ENCODE measurements around the gene IGFBP2. TPM values are rescaled to one million over a fixed set of nuclear protein-coding genes. Genes with fewer than 3 reads are reported as not detected.

Gene IGFBP2
- total RNA-seq, 1 donor from 2014 or later: 60.1 TPM

- intact Hi-C loops (cut with DNase I): no loop called here
- no peak for ATAC-seq
- DNase-seq (ENCODE audit: missing footprints): no peak
Measured at GRCh38 chr2:216606551-216607276, 26.5 kb upstream of the IGFBP2 start.

- no peak for ATAC-seq
- DNase-seq (ENCODE audit: missing footprints): no peak
- intact Hi-C loops (cut with DNase I): no loop called here
Measured at GRCh38 chr2:216607277-216607560, 26.0 kb upstream of the IGFBP2 start.

DNA sequence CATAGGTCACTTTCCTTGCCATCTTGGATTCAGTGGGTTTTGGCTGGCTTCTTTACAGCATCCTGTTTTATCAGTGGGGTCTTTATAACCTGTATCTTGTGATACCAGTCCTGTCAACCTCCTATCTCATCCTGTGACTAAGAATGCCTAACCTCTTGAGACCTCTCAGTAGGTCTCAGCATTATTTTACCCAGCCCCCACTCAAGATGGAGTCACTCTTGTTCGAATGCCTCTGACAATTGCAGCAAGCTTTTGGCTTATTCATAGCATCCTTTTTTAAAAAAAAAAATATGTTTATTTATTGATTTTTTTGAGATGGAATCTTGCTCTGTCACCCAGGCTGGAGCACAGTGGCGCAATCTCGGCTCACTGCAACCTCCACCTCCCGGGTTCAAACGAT, 24.7 kb upstream of the IGFBP2 start:
- DNase-seq (ENCODE audit: missing footprints) (no peak), ATAC-seq (no peak)
- intact Hi-C loops (cut with DNase I): no loop called here

GRCh38 chr2:216615298-216616082, 17.7 kb upstream of the IGFBP2 start:
- ATAC-seq (no peak), DNase-seq (ENCODE audit: missing footprints) (no peak)
- intact Hi-C loops (cut with DNase I): no loop called here

- no peak for DNase-seq (ENCODE audit: missing footprints)
- ATAC-seq: no peak
- intact Hi-C loops (cut with DNase I): no loop called here
Measured at GRCh38 chr2:216616083-216616678, 17.0 kb upstream of the IGFBP2 start.

- DNase-seq (ENCODE audit: missing footprints): no peak
- ATAC-seq: no peak
- intact Hi-C loops (cut with DNase I): no loop called here
Measured at GRCh38 chr2:216617159-216617815, 15.9 kb upstream of the IGFBP2 start.

DNA sequence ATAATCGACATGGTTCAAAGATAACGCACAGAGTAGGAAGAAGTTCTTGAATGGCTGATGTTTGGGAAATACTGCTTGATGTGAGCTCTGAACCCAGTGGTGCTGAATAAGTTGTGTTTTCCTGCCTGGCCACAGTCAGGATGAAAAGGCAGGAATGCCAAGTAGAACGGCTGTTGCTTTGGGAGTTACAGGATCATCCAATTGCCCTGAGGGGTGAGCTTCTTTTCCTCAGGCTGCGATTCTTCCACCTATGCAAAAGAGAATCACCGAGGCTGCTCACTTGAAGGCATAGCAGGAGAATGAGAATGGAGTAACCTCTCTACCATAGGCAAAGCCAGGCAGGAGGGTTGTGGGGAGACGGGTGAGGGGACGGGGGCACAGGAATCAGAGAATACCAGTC, 14.4 kb upstream of the IGFBP2 start:
- DNase-seq (ENCODE audit: missing footprints) (no peak), ATAC-seq (no peak)
- intact Hi-C loops (cut with DNase I): no loop called here

GRCh38 chr2:216619411-216620393, 13.5 kb upstream of the IGFBP2 start:
- DNase-seq (ENCODE audit: missing footprints) (no peak), ATAC-seq (no peak)
- intact Hi-C loops (cut with DNase I): no loop called here

- intact Hi-C loops (cut with DNase I): no loop called here
- ATAC-seq (peak; percentile 40), DNase-seq (ENCODE audit: missing footprints) (no peak)
Measured at GRCh38 chr2:216620786-216621185, 12.4 kb upstream of the IGFBP2 start.

DNA sequence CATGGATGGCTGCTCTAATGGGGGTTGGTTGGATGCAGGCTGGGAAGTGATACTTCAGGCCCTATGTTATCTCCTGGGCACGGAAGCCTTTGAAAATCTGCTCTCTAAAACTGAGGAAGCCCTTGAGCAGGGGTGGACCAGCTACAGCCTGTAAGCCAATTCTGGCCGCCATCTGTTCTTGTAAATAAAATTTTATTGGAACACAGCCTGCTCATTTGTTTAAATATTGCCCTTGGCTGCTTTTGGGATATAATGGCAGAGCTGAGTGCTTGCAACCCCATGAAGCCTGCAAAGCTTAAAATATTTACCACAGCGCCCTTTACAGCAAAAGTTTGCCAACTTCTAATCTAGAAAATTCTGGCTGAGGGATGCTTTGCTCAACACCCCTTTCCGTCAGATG, 11.9 kb upstream of the IGFBP2 start:
- DNase-seq (ENCODE audit: missing footprints) (no peak), ATAC-seq (peak; percentile 40)
- intact Hi-C loops (cut with DNase I): no loop called here

GRCh38 chr2:216622526-216622925, 10.7 kb upstream of the IGFBP2 start:
- DNase-seq (ENCODE audit: missing footprints): no peak
- ATAC-seq: no peak
- intact Hi-C loops (cut with DNase I): no loop called here

GRCh38 chr2:216624251-216624650, 9.0 kb upstream of the IGFBP2 start:
- DNase-seq (ENCODE audit: missing footprints) (no peak), ATAC-seq (no peak)
- intact Hi-C loops (cut with DNase I): no loop called here

- ATAC-seq: no peak
- intact Hi-C loops (cut with DNase I): no loop called here
- DNase-seq (ENCODE audit: missing footprints): no peak
Measured at GRCh38 chr2:216626168-216626874, 6.9 kb upstream of the IGFBP2 start.

DNA sequence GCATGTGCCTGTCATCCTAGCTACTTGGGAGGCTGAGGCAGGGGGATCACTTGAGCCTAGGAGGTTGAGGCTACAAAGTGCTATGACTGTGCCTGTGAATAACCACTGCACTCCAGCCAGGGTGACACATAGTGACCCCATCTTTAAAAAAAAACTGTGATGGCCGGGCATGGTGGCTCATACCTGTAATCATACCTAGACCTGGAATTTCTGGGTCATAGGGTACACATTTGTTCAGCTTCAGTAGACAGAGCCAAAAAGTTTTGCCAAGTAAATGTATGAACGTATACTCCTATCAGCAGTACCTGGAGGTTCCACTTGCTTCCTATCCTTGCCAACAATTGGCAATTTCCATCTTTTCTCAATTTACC, 6.4 kb upstream of the IGFBP2 start:
- intact Hi-C loops (cut with DNase I): no loop called here
- DNase-seq (ENCODE audit: missing footprints) (no peak), ATAC-seq (no peak)

GRCh38 chr2:216629784-216630183, 3.4 kb upstream of the IGFBP2 start:
- intact Hi-C loops (cut with DNase I): loop anchor here (10.0 kb wide), 1 partner anchor 55 kb away; no protein-coding TSS in a partner anchor
- ATAC-seq (no peak), DNase-seq (ENCODE audit: missing footprints) (no peak)

- ATAC-seq: no peak
- no peak for DNase-seq (ENCODE audit: missing footprints)
- intact Hi-C loops (cut with DNase I): loop anchor here (10.0 kb wide), 1 partner anchor 58 kb away; no protein-coding TSS in a partner anchor
Measured at GRCh38 chr2:216632346-216632951, 771 bp upstream of the IGFBP2 start.

- peak; percentile 15 for ATAC-seq
- no peak for DNase-seq (ENCODE audit: missing footprints)
Measured at GRCh38 chr2:216633616-216634369, 573 bp downstream of the IGFBP2 start.

More at GRCh38 chr2:216633616-216634369, 573 bp downstream of the IGFBP2 start:
- intact Hi-C loops (cut with DNase I): loop anchor here (10.0 kb wide), 1 partner anchor 59 kb away; no protein-coding TSS in a partner anchor
